A549 (cell line): ENCODE results near the gene SHFL. TPM values are rescaled to one million over a fixed set of nuclear protein-coding genes. Genes with fewer than 3 reads are reported as not detected.
A peak's percentile ranks its signal among the peaks of the same experiment; 100 is the strongest.

ENCODE experiments used
- ATAC-seq, 2 experiments: fragments of 200-7000 bp in 1 of 2; fragments of >200 bp in 1 of 2; cut with Nextera tagmentation in 1 of 2; cut with Tn5 transposase in 1 of 2; 3 replicates each; pipeline versions ENCODE4 v1.8.0 to v1.9.1; 2018 to 2020; ENCODE audit warnings: mild to moderate bottlenecking in 1 of 2, moderate library complexity in 1 of 2
- CTCF ChIA-PET: fragments of 300-600 bp; sonication (Branson Sonifier 250); formaldehyde crosslinking; extraction: SDS; loops from one replicate; lab custom pipeline; 2021; ENCODE audit warnings: antibody characterized with exemption, inconsistent platforms; lab: Yijun Ruan, JAX
- POLR2A ChIA-PET: fragments of 350-600 bp; formaldehyde crosslinking; extraction: SDS; loops from one replicate; lab custom pipeline; 2021; ENCODE audit warnings: antibody characterized with exemption, inconsistent platforms; lab: Yijun Ruan, JAX
- DNase-seq, 2 experiments: peaks; one replicate each; pipeline versions ENCODE4 v3.0.0 to v3.0.0-alpha.2; 2011 to 2016; ENCODE audit warnings: low read depth in 1 of 2, low spot score in 1 of 2
- FAIRE-seq: peaks from 2 replicates; lab custom pipeline; 2011; peaks lifted over from hg19 to GRCh38; lab: Jason Lieb, UNC
- H3K27ac ChIP-seq, 2 experiments: fragments of >200 bp; sonication (Bioruptor Twin); formaldehyde crosslinking; 3 replicates each; pipeline ENCODE4 v1.5.1; 2016 to 2017
- H3K4me1 ChIP-seq: fragments of >200 bp; sonication (Bioruptor Twin); formaldehyde crosslinking; 3 replicates; pipeline ENCODE4 v1.6.1; 2016
- H3K4me2 ChIP-seq: fragments of >200 bp; sonication (Bioruptor Twin); formaldehyde crosslinking; 3 replicates; pipeline ENCODE4 v1.6.1; 2016
- H3K4me3 ChIP-seq: fragments of >200 bp; sonication (Bioruptor Twin); formaldehyde crosslinking; 3 replicates; pipeline ENCODE4 v1.5.1; 2016
- H3K9me3 ChIP-seq: fragments of >200 bp; sonication (Bioruptor Twin); formaldehyde crosslinking; 3 replicates; pipeline ENCODE4 v1.6.1; 2016
- CBX2 ChIP-seq: fragments of 200-600 bp; sonication (generic); IDR thresholded peaks from 2 replicates; pipeline ENCODE4 v1.6.1; 2016; ENCODE audit warnings: low read depth, mild to moderate bottlenecking, borderline replicate concordance
- CEBPB ChIP-seq, 2 experiments: fragments of >200 bp in 1 of 2; sonication (Bioruptor Twin) in 1 of 2; formaldehyde crosslinking in 1 of 2; IDR thresholded peaks; 2 replicates each; pipeline ENCODE4 v1.6.1; 2012 to 2016
- CHD4 ChIP-seq: fragments of 200-600 bp; sonication (generic); IDR thresholded peaks from 2 replicates; pipeline ENCODE4 v1.6.1; 2016; ENCODE audit warnings: antibody characterized with exemption, mild to moderate bottlenecking, borderline replicate concordance
- CTCF ChIP-seq: fragments of >200 bp; sonication (Bioruptor Twin); formaldehyde crosslinking; IDR thresholded peaks from 3 replicates; pipeline ENCODE4 v1.5.1; 2016
- E2F6 ChIP-seq: IDR thresholded peaks from 2 replicates; pipeline ENCODE4 v1.6.1; 2012; ENCODE audit warnings: low read depth, borderline replicate concordance
- EHF ChIP-seq: fragments of 250-450 bp; sonication (Bioruptor Pico); IDR thresholded peaks from 2 replicates; pipeline ENCODE4 v1.5.0; 2020; ENCODE audit warnings: mild to moderate bottlenecking
- EP300 ChIP-seq, 2 experiments: fragments of >200 bp; sonication (Bioruptor Twin); formaldehyde crosslinking; IDR thresholded peaks; 2 replicates in 1 of 2; 3 replicates in 1 of 2; pipeline ENCODE4 v1.6.1; 2016 to 2017
- FOSB ChIP-seq: fragments of 250-450 bp; sonication (Bioruptor Pico); IDR thresholded peaks from 2 replicates; pipeline ENCODE4 v1.5.0; 2020; ENCODE audit warnings: mild to moderate bottlenecking, moderate library complexity
- FOXS1 ChIP-seq: fragments of 250-450 bp; sonication (Bioruptor Pico); IDR thresholded peaks from 2 replicates; pipeline ENCODE4 v1.5.0; 2020; ENCODE audit warnings: mild to moderate bottlenecking, moderate library complexity
- HDAC2 ChIP-seq: fragments of 200-600 bp; sonication (generic); IDR thresholded peaks from 2 replicates; pipeline ENCODE4 v1.6.1; 2016
- HES2 ChIP-seq: fragments of >200 bp; sonication (Bioruptor Twin); formaldehyde crosslinking; IDR thresholded peaks from 2 replicates; pipeline ENCODE4 v1.6.1; 2016
- HMGXB4 ChIP-seq: fragments of 250-450 bp; sonication (Bioruptor Pico); IDR thresholded peaks from 2 replicates; pipeline ENCODE4 v1.5.0; 2021; ENCODE audit warnings: mild to moderate bottlenecking, moderate library complexity, borderline replicate concordance
- HOXA7 ChIP-seq: fragments of 250-450 bp; sonication (Bioruptor Pico); IDR thresholded peaks from 2 replicates; pipeline ENCODE4 v1.5.0; 2020; ENCODE audit warnings: mild to moderate bottlenecking, moderate library complexity
- HOXB5 ChIP-seq: fragments of 250-450 bp; sonication (Bioruptor Pico); IDR thresholded peaks from 2 replicates; pipeline ENCODE4 v1.5.0; 2020; ENCODE audit warnings: mild to moderate bottlenecking, moderate library complexity
- JUN ChIP-seq, 2 experiments: fragments of >200 bp; sonication (Bioruptor Twin); formaldehyde crosslinking; IDR thresholded peaks; 2 replicates in 1 of 2; 3 replicates in 1 of 2; pipeline ENCODE4 v1.6.1; 2016 to 2017
- JUNB ChIP-seq: fragments of >200 bp; sonication (Bioruptor Twin); formaldehyde crosslinking; IDR thresholded peaks from 2 replicates; pipeline ENCODE4 v1.6.1; 2016
- KDM1A ChIP-seq: fragments of 200-600 bp; sonication (generic); IDR thresholded peaks from 2 replicates; pipeline ENCODE4 v1.6.1; 2016; ENCODE audit warnings: low read depth, mild to moderate bottlenecking
- KDM5A ChIP-seq: fragments of 200-600 bp; sonication (generic); IDR thresholded peaks from 2 replicates; pipeline ENCODE4 v1.6.1; 2016; ENCODE audit warnings: antibody characterized with exemption, mild to moderate bottlenecking
- MAX ChIP-seq: IDR thresholded peaks from 2 replicates; pipeline ENCODE4 v1.6.1; 2012
- MYC ChIP-seq: IDR thresholded peaks from 2 replicates; pipeline ENCODE4 v1.6.1; 2012; ENCODE audit warnings: mild to moderate bottlenecking, inconsistent platforms, low read length, improper control_type of control experiment, borderline replicate concordance
- NFE2L2 ChIP-seq: fragments of 150-350 bp; conservative IDR thresholded peaks from 2 replicates; pipeline ENCODE4 v1.6.1; 2014; ENCODE audit warnings: low read length
- NPAS2 ChIP-seq: fragments of 250-450 bp; sonication (Bioruptor Pico); IDR thresholded peaks from 2 replicates; pipeline ENCODE4 v1.8.0; 2022; ENCODE audit warnings: mild to moderate bottlenecking, moderate library complexity, borderline replicate concordance
- NR3C1 ChIP-seq: fragments of >200 bp; sonication (Bioruptor Twin); formaldehyde crosslinking; IDR thresholded peaks from 3 replicates; pipeline ENCODE4 v1.6.1; 2017
- POLR2AphosphoS2 ChIP-seq: conservative IDR thresholded peaks from 2 replicates; pipeline ENCODE4 v1.6.1; 2012; ENCODE audit warnings: low read length, improper control_type of control experiment, inconsistent platforms
- RAD21 ChIP-seq, 2 experiments: fragments of >200 bp in 1 of 2; sonication (Bioruptor Twin) in 1 of 2; formaldehyde crosslinking in 1 of 2; IDR thresholded peaks in 1 of 2; conservative IDR thresholded peaks in 1 of 2; 2 replicates in 1 of 2; 3 replicates in 1 of 2; pipeline ENCODE4 v1.6.1; 2012 to 2018; ENCODE audit warnings: inconsistent platforms in 1 of 2
- RARB ChIP-seq: fragments of 250-450 bp; sonication (Bioruptor Pico); IDR thresholded peaks from 2 replicates; pipeline ENCODE4 v1.8.0; 2021; ENCODE audit warnings: mild to moderate bottlenecking, moderate library complexity
- RCOR1 ChIP-seq: fragments of 150-350 bp; IDR thresholded peaks from 2 replicates; pipeline ENCODE4 v1.6.1; 2014; ENCODE audit warnings: antibody characterized with exemption, low read length, low read depth
- SMC3 ChIP-seq: fragments of >200 bp; sonication (Bioruptor Twin); formaldehyde crosslinking; IDR thresholded peaks from 3 replicates; pipeline ENCODE4 v1.6.1; 2018; ENCODE audit warnings: inconsistent platforms
- SREBF2 ChIP-seq: fragments of 450-650 bp; IDR thresholded peaks from 2 replicates; pipeline ENCODE4 v1.6.1; 2014; ENCODE audit warnings: mild to moderate bottlenecking, moderate library complexity
- TP53 ChIP-seq: fragments of 250-450 bp; sonication (Bioruptor Pico); IDR thresholded peaks from 2 replicates; pipeline ENCODE4 v1.5.0; 2021; ENCODE audit warnings: mild to moderate bottlenecking, moderate library complexity
- USF2 ChIP-seq: fragments of 450-650 bp; IDR thresholded peaks from 2 replicates; pipeline ENCODE4 v1.6.1; 2014; ENCODE audit warnings: antibody characterized with exemption
- ZC3H11A ChIP-seq: fragments of 450-650 bp; IDR thresholded peaks from 2 replicates; pipeline ENCODE4 v1.6.1; 2014; ENCODE audit warnings: antibody characterized with exemption, mild to moderate bottlenecking
- ZNF302 ChIP-seq: fragments of 250-450 bp; sonication (Bioruptor Pico); IDR thresholded peaks from 2 replicates; pipeline ENCODE4 v1.9.0; 2021; ENCODE audit warnings: inconsistent platforms, mild to moderate bottlenecking, moderate library complexity
- ZSCAN20 ChIP-seq: fragments of 250-450 bp; sonication (Bioruptor Pico); IDR thresholded peaks from 2 replicates; pipeline ENCODE4 v1.8.0; 2022; ENCODE audit warnings: mild to moderate bottlenecking, moderate library complexity
- WGBS: methylation state at CpG from one replicate; pipeline ENCODE4 v1.1.6; 2017; ENCODE audit errors: missing lambda C conversion rate; 5-methylcytosine and 5-hydroxymethylcytosine counted together
- polyA plus RNA-seq, 4 experiments: library from polyadenylated mRNA; depleted of rRNA in 3 of 4; stranded (reverse); fragments of >200 nt; fragmentation: RNase III in 1 of 4; extraction: RNeasy Plus Mini Kit Qiagen cat#74134 plus additional on column Dnase treatment in 1 of 4; gene quantifications; 2 replicates in 3 of 4; 3 replicates in 1 of 4; pipeline ENCODE4 v1.2.3, GENCODE V29; 2011 to 2017

Gene SHFL
- polyA plus RNA-seq, 2 of the 4 experiments (the other 2 are of a cell fraction) = 10.1 to 12.5 TPM

- CTCF ChIA-PET = interaction anchor here (1.0 kb wide), 1 partner anchor 9 kb away, joined by 5 read pairs; no protein-coding TSS in a partner anchor
- Histone ChIP-seq H3K4me1 (peaks cover 12% of the 10 kb centered on the region; the same call in 1 of the 3 replicates), H3K4me2 (no peak overlapping the region), H3K9me3 (no peaks in the 10 kb centered on the region), H3K27ac (no peak overlapping the region), H3K4me3 (no peak overlapping the region)
- no peak for TF ChIP-seq ZNF302 (CRISPR knock-in tag)
- POLR2A ChIA-PET = no interaction called here
- ATAC-seq (no peak), DNase-seq (no peak), FAIRE-seq (no peak)
Measured at GRCh38 chr19:10104130-10104513, 18.0 kb downstream of the SHFL start.

- no peak overlapping the region for H3K4me2 ChIP-seq
Measured at GRCh38 chr19:10104665-10105508, 18.8 kb downstream of the SHFL start.

GRCh38 chr19:10105509-10106099, 19.5 kb downstream of the SHFL start:
- no peak for DNase-seq
- Histone ChIP-seq H3K9me3 (no peaks in the 10 kb centered on the region), H3K4me3 (no peak overlapping the region), H3K27ac (peak overlapping the region in 1 of 2 experiments; percentile 70; a peak in 2 of 6 replicates), H3K4me1 (peaks cover 12% of the 10 kb centered on the region; the same call in 1 of the 3 replicates), H3K4me2 (peak overlapping the region; percentile 36; the same call in 1 of the 3 replicates)
- TF ChIP-seq HOXA7 (CRISPR knock-in tag) = no peak
- no peak for TF ChIP-seq USF2
- no peak for TF ChIP-seq CHD4
- TF ChIP-seq E2F6 = no peak
- no peak for TF ChIP-seq FOXS1 (CRISPR knock-in tag)
- no peak for TF ChIP-seq JUN (IDR thresholded peaks at IDR 0.05)
- TF ChIP-seq RCOR1 = no peak
- no peak for TF ChIP-seq CTCF
- TF ChIP-seq NR3C1 = no peak
- no peak for TF ChIP-seq MAX
- TF ChIP-seq ZSCAN20 (CRISPR knock-in tag) = no peak
- no peak for TF ChIP-seq ZC3H11A
- TF ChIP-seq KDM5A = no peak
- TF ChIP-seq SMC3 = no peak
- TF ChIP-seq JUNB = no peak
- TF ChIP-seq HMGXB4 (CRISPR knock-in tag) = no peak
- no peak for TF ChIP-seq HOXB5
- TF ChIP-seq MYC = no peak
- 62% methylated on average over 14 of the region's 16 CpGs for WGBS
- POLR2A ChIA-PET = interaction anchor here (0.7 to 2.4 kb wide), 4 partner anchors 10 to 184 kb away, joined by 3 to 12 read pairs (median 4); no protein-coding TSS in a partner anchor
- no peak for FAIRE-seq
- no peak for ATAC-seq
- CTCF ChIA-PET = interaction anchor here (0.8 to 1.9 kb wide), 3 partner anchors 10 to 179 kb away, joined by 3 to 8 read pairs (median 3); no protein-coding TSS in a partner anchor

More at GRCh38 chr19:10104665-10105508, 18.8 kb downstream of the SHFL start:
- POLR2A ChIA-PET = no interaction called here
- no peak for FAIRE-seq
- no peaks in the 10 kb centered on the region for H3K9me3 ChIP-seq
- no peak for ATAC-seq
- CTCF ChIA-PET = interaction anchor here (1.0 kb wide), 1 partner anchor 8 kb away, joined by 5 read pairs; no protein-coding TSS in a partner anchor
- no peak for DNase-seq
- H3K4me1 ChIP-seq = peaks cover 12% of the 10 kb centered on the region; the same call in 1 of the 3 replicates
- no peak overlapping the region for H3K27ac ChIP-seq
- 57% methylated on average over 12 of the region's 15 CpGs for WGBS
- no peak overlapping the region for H3K4me3 ChIP-seq
- no peak for TF ChIP-seq JUN (IDR thresholded peaks at IDR 0.05)
- no peak for TF ChIP-seq NFE2L2
- no peak for TF ChIP-seq CBX2
- no peak for TF ChIP-seq NPAS2 (CRISPR knock-in tag)
- no peak for TF ChIP-seq RARB (CRISPR knock-in tag)
- no peak for TF ChIP-seq EP300 (IDR thresholded peaks at IDR 0.05)
- no peak for TF ChIP-seq TP53 (CRISPR knock-in tag)
- TF ChIP-seq EHF (CRISPR knock-in tag) = no peak
- TF ChIP-seq HES2 = no peak
- TF ChIP-seq ZNF302 (CRISPR knock-in tag) = no peak
- no peak for TF ChIP-seq RAD21 (conservative IDR thresholded peaks at IDR 0.05 in 1 of 2, IDR thresholded peaks at IDR 0.05 in 1 of 2)
- TF ChIP-seq SREBF2 = no peak
- TF ChIP-seq FOSB (CRISPR knock-in tag) = no peak
- no peak for TF ChIP-seq KDM1A
- no peak for TF ChIP-seq HDAC2
- TF ChIP-seq CEBPB (IDR thresholded peaks at IDR 0.05) = no peak
- TF ChIP-seq POLR2AphosphoS2 = no peak
- TF ChIP-seq FOXS1 (CRISPR knock-in tag) = no peak
